H1 (cell line): ENCODE results near the gene SCYGR1. TPM values are rescaled to one million over a fixed set of nuclear protein-coding genes. Genes with fewer than 3 reads are reported as not detected.
A peak's percentile ranks its signal among the peaks of the same experiment; 100 is the strongest.

Experiments used
- CTCF ChIA-PET: fragments of 300-600 bp; sonication (Branson Sonifier 250); formaldehyde crosslinking; loops from one replicate; lab custom pipeline; 2021; ENCODE audit not compliant: partially characterized antibody; lab: Charles Lee
- POLR2A ChIA-PET: fragments of 300-600 bp; sonication (Branson Sonifier 250); formaldehyde crosslinking; loops from one replicate; lab custom pipeline; 2021; ENCODE audit warnings: inconsistent platforms; ENCODE audit not compliant: partially characterized antibody; lab: Charles Lee
- DNase-seq, 2 experiments: peaks; one replicate each; pipeline versions ENCODE4 v3.0.0 to v3.0.0-alpha.2; 2010 to 2022; ENCODE audit warnings: low spot score in 2 of 2, low read depth in 1 of 2, mixed read lengths in 1 of 2
- FAIRE-seq: peaks from 2 replicates; lab custom pipeline; 2011; peaks lifted over from hg19 to GRCh38; lab: Jason Lieb, UNC
- H2AFZ ChIP-seq: 2 replicates; pipeline ENCODE4 v1.8.1; 2012; ENCODE audit warnings: low read length, inconsistent platforms
- H2AK5ac ChIP-seq: 2 replicates; pipeline ENCODE4 v1.6.1; 2013; ENCODE audit warnings: low read depth, low read length
- H2BK120ac ChIP-seq: replicated peaks from 2 replicates; pipeline ENCODE3; 2013; ENCODE audit warnings: low read depth, low read length, inconsistent platforms
- H2BK12ac ChIP-seq: 2 replicates; pipeline ENCODE4 v1.6.1; 2013; ENCODE audit warnings: low read depth, low read length
- H2BK15ac ChIP-seq: 2 replicates; pipeline ENCODE4 v1.6.1; 2013; ENCODE audit warnings: low read length
- H2BK20ac ChIP-seq: 2 replicates; pipeline ENCODE4 v1.6.1; 2013; ENCODE audit warnings: low read length
- H2BK5ac ChIP-seq: 2 replicates; pipeline ENCODE4 v1.6.1; 2013; ENCODE audit warnings: low read depth, low read length
- H3K14ac ChIP-seq: 2 replicates; pipeline ENCODE4 v1.6.1; 2013; ENCODE audit warnings: inconsistent platforms; ENCODE audit not compliant: insufficient read length
- H3K18ac ChIP-seq: 2 replicates; pipeline ENCODE4 v1.6.1; 2013; ENCODE audit warnings: low read length; ENCODE audit errors: extremely low read depth
- H3K23ac ChIP-seq: 2 replicates; pipeline ENCODE4 v1.6.1; 2013; ENCODE audit warnings: inconsistent platforms; ENCODE audit not compliant: insufficient read length
- H3K23me2 ChIP-seq: 2 replicates; pipeline ENCODE4 v1.6.1; 2013; ENCODE audit warnings: low read depth, low read length
- H3K27ac ChIP-seq: 2 replicates; pipeline ENCODE4 v1.6.1; 2011; ENCODE audit warnings: low read depth, low read length, inconsistent platforms
- H3K27me3 ChIP-seq, 4 experiments: replicated peaks in 1 of 4; 1 replicate in 1 of 4; 2 replicates in 3 of 4; pipeline versions ENCODE4 v1.6.1 to v1.8.1; 2011 to 2013; ENCODE audit warnings: low read length in 3 of 4, mild to moderate bottlenecking in 3 of 4, inconsistent platforms in 2 of 4, mixed read lengths in 2 of 4, moderate library complexity in 1 of 4; ENCODE audit not compliant: control insufficient read depth in 3 of 4, insufficient read depth in 3 of 4; ENCODE audit errors: extremely low read depth in 1 of 4
- H3K36me3 ChIP-seq, 4 experiments: 2 replicates each; pipeline versions ENCODE4 v1.6.1 to v1.8.1; 2011 to 2013; ENCODE audit warnings: mild to moderate bottlenecking in 4 of 4, low read length in 3 of 4, moderate library complexity in 2 of 4, control low read depth in 1 of 4, inconsistent platforms in 1 of 4; ENCODE audit not compliant: insufficient read depth in 4 of 4, control insufficient read depth in 2 of 4
- H3K4ac ChIP-seq: replicated peaks from 2 replicates; pipeline ENCODE3; 2013; ENCODE audit warnings: low read length, low read depth, mixed read lengths, inconsistent platforms; ENCODE audit not compliant: insufficient read length
- H3K4me1 ChIP-seq, 4 experiments: replicated peaks in 1 of 4; 1 replicate in 1 of 4; 2 replicates in 3 of 4; pipeline versions ENCODE4 v1.6.1 to v1.8.1; 2011 to 2013; ENCODE audit warnings: low read length in 3 of 4, inconsistent platforms in 2 of 4, mixed read lengths in 1 of 4; ENCODE audit not compliant: insufficient read depth in 4 of 4, control insufficient read depth in 3 of 4
- H3K4me2 ChIP-seq, 2 experiments: 2 replicates each; pipeline versions ENCODE4 v1.6.1 to v1.8.1; 2011 to 2013; ENCODE audit warnings: low read depth in 2 of 2, low read length in 2 of 2, control low read depth in 1 of 2, inconsistent platforms in 1 of 2, mild to moderate bottlenecking in 1 of 2; ENCODE audit not compliant: insufficient read depth in 1 of 2
- H3K4me3 ChIP-seq, 4 experiments: fragments of 200-600, 300-600 bp in 1 of 4; sonication (generic), shearing (Covaris generic), sonication (Bioruptor Twin) in 1 of 4; 2 replicates each; pipeline versions ENCODE4 v1.5.1 to v1.8.1; 2011 to 2016; ENCODE audit warnings: low read length in 4 of 4, low read depth in 3 of 4, control low read depth in 2 of 4, inconsistent platforms in 2 of 4, mild to moderate bottlenecking in 2 of 4, mixed read lengths in 1 of 4, moderate library complexity in 1 of 4; ENCODE audit not compliant: insufficient read depth in 2 of 4; ENCODE audit errors: extremely low read depth in 1 of 4
- H3K56ac ChIP-seq: replicated peaks from 2 replicates; pipeline ENCODE3; 2013; ENCODE audit warnings: low read depth, mild to moderate bottlenecking, mixed read lengths, low read length, inconsistent platforms; ENCODE audit not compliant: insufficient read length
- H3K79me1 ChIP-seq: 2 replicates; pipeline ENCODE4 v1.6.1; 2013; ENCODE audit warnings: low read depth, low read length, control low read depth
- H3K79me2 ChIP-seq, 2 experiments: 2 replicates each; pipeline versions ENCODE4 v1.6.1 to v1.8.1; 2012 to 2013; ENCODE audit warnings: low read length in 2 of 2, mild to moderate bottlenecking in 2 of 2, inconsistent platforms in 1 of 2; ENCODE audit not compliant: insufficient read depth in 2 of 2, control insufficient read depth in 1 of 2
- H3K9ac ChIP-seq, 4 experiments: replicated peaks in 1 of 4; 1 replicate in 1 of 4; 2 replicates in 3 of 4; pipeline versions ENCODE4 v1.6.1 to v1.8.1; 2011 to 2013; ENCODE audit warnings: low read depth in 3 of 4, low read length in 3 of 4, control low read depth in 2 of 4, mild to moderate bottlenecking in 2 of 4, moderate library complexity in 2 of 4, inconsistent platforms in 1 of 4; ENCODE audit errors: extremely low read depth in 1 of 4
- H3K9me3 ChIP-seq, 2 experiments: 2 replicates each; pipeline versions ENCODE4 v1.6.1 to v1.8.1; 2012 to 2013; ENCODE audit warnings: mild to moderate bottlenecking in 2 of 2, moderate library complexity in 2 of 2, control low read depth in 1 of 2, inconsistent platforms in 1 of 2, low read depth in 1 of 2, low read length in 1 of 2, mixed read lengths in 1 of 2; ENCODE audit not compliant: insufficient read depth in 2 of 2
- H4K20me1 ChIP-seq, 2 experiments: replicated peaks in 1 of 2; 2 replicates each; pipeline versions ENCODE3 to v1.8.1; 2011 to 2013; ENCODE audit warnings: inconsistent platforms in 2 of 2, low read length in 2 of 2, mild to moderate bottlenecking in 1 of 2; ENCODE audit not compliant: insufficient read depth in 2 of 2, control insufficient read depth in 1 of 2
- H4K5ac ChIP-seq: 2 replicates; pipeline ENCODE4 v1.6.1; 2013; ENCODE audit warnings: low read length, low read depth, mixed read lengths, inconsistent platforms; ENCODE audit not compliant: insufficient read length
- H4K8ac ChIP-seq: 2 replicates; pipeline ENCODE4 v1.8.0; 2013; ENCODE audit warnings: mild to moderate bottlenecking, moderate library complexity, low read length, inconsistent platforms; ENCODE audit not compliant: insufficient read depth; ENCODE audit errors: extremely low read depth
- H4K91ac ChIP-seq: replicated peaks from 2 replicates; pipeline ENCODE3; 2013; ENCODE audit warnings: low read length, mixed read lengths, inconsistent platforms; ENCODE audit not compliant: insufficient read length
- CREB1 ChIP-seq: IDR thresholded peaks from 2 replicates; pipeline ENCODE4 v1.6.1; 2012; ENCODE audit warnings: inconsistent platforms
- CTCF ChIP-seq, 3 experiments: IDR thresholded peaks; 1 replicate in 2 of 3; 2 replicates in 1 of 3; pipeline versions ENCODE4 v1.5.1 to v1.6.1; 2011; ENCODE audit warnings: low read length in 3 of 3, mild to moderate bottlenecking in 3 of 3, inconsistent platforms in 2 of 3, low read depth in 1 of 3, moderate library complexity in 1 of 3; ENCODE audit not compliant: insufficient read depth in 1 of 3; ENCODE audit errors: control extremely low read depth in 1 of 3
- NRF1 ChIP-seq: IDR thresholded peaks from 2 replicates; pipeline ENCODE4 v1.6.1; 2011; ENCODE audit warnings: mild to moderate bottlenecking, low read depth, low read length, improper control_type of control experiment
- RAD21 ChIP-seq, 2 experiments: IDR thresholded peaks in 1 of 2; conservative IDR thresholded peaks in 1 of 2; 2 replicates each; pipeline ENCODE4 v1.6.1; 2011; ENCODE audit warnings: low read depth in 2 of 2, low read length in 2 of 2, improper control_type of control experiment in 1 of 2, inconsistent platforms in 1 of 2, mild to moderate bottlenecking in 1 of 2, moderate library complexity in 1 of 2
- SP1 ChIP-seq: IDR thresholded peaks from 2 replicates; pipeline ENCODE4 v1.6.1; 2011; ENCODE audit warnings: low read depth, low read length
- TEAD4 ChIP-seq: IDR thresholded peaks from 2 replicates; pipeline ENCODE4 v1.6.1; 2012; ENCODE audit warnings: low read depth, low read length, inconsistent platforms, mixed read lengths
- WGBS, 2 experiments: shearing (Covaris generic) in 1 of 2; methylation state at CpG; one replicate each; pipeline versions ENCODE4 v1.1.6 to v1.1.7; 2013 to 2015; ENCODE audit warnings: low lambda C conversion rate in 2 of 2, mixed read lengths in 2 of 2, inconsistent platforms in 1 of 2, low coverage in 1 of 2, missing lambda C conversion rate in 1 of 2; ENCODE audit not compliant: insufficient replicate concordance in 2 of 2, insufficient coverage in 1 of 2, insufficient read length in 1 of 2; ENCODE audit errors: extremely low coverage in 1 of 2, missing lambda C conversion rate in 1 of 2; 5-methylcytosine and 5-hydroxymethylcytosine counted together
- polyA plus RNA-seq, 7 experiments: library from polyadenylated mRNA; depleted of rRNA in 3 of 7; stranded (reverse) in 5 of 7; unstranded in 2 of 7; fragments of >200 nt in 5 of 7; fragments of 200-250 nt in 2 of 7; gene quantifications; 1 replicate in 5 of 7; 2 replicates in 1 of 7; 4 replicates in 1 of 7; pipeline versions ENCODE4 v1.2.1 to v1.2.3, GENCODE V29; 2011 to 2013; ENCODE audit warnings: missing spikeins in 2 of 7, mixed read lengths in 2 of 7
- total RNA-seq: library from RNA; stranded (reverse); fragmentation: NEBNext Ultra II Directional; extraction: Animal tissue kit (Norgen Biotek cat#: 25700); gene quantifications from 2 replicates; pipeline ENCODE4 v1.2.1, GENCODE V29; 2021

SCYGR1 gene
- total and polyA plus RNA-seq, 2 of the 8 experiments (the other 6 are each of a cell fraction or from before 2014, with no cell fraction given): not detected

GRCh38 chr2:227406177-227407031, 18.7 kb upstream of the SCYGR1 start:
- Histone ChIP-seq H4K20me1 (no peaks in the 10 kb centered on the region), H2BK120ac (no peak overlapping the region)
- CTCF ChIA-PET: interaction anchor here (0.7 to 4.6 kb wide), 40 partner anchors 9 to 360 kb away, joined by 3 to 35 read pairs (median 4); partner anchors contain the start of genes SCYGR1, SCYGR2 and TM4SF20
- TF ChIP-seq NRF1: no peak
- no peak for TF ChIP-seq SP1
- peak; percentile 50 to 86 (median 77) for TF ChIP-seq CTCF (IDR thresholded peaks at IDR 0.05; ENCODE audit: control extremely low read depth in 1 of 3, insufficient read depth in 1 of 3, low read depth in 1 of 3, low read length in 3 of 3)
- peak; percentile 92 to 94 for TF ChIP-seq RAD21 (IDR thresholded peaks at IDR 0.05 in 1 of 2, conservative IDR thresholded peaks at IDR 0.05 in 1 of 2; ENCODE audit: low read depth in 2 of 2, low read length in 2 of 2)
- peak; percentile 72 for TF ChIP-seq CREB1
- TF ChIP-seq TEAD4: peak; percentile 85; the same call in 1 of the 2 replicates
- TF ChIP-seq, all 59 proteins: peak for 4
- H3K36me3 ChIP-seq: no peaks in the 10 kb centered on the region
- H3K56ac ChIP-seq: no peak overlapping the region
- no peaks in the 10 kb centered on the region for H3K79me2 ChIP-seq
- H3K79me1 ChIP-seq: no peaks in the 10 kb centered on the region
- no peak overlapping the region for H4K8ac ChIP-seq
- no peak overlapping the region for H2BK12ac ChIP-seq
- peak overlapping the region; percentile 55; the same call in 1 of the 2 replicates for H2AFZ ChIP-seq
- no peak overlapping the region for H3K18ac ChIP-seq
- no peak overlapping the region for H3K4me2 ChIP-seq
- H3K23me2 ChIP-seq: no peaks in the 10 kb centered on the region
- H3K4ac ChIP-seq: no peak overlapping the region
- no peak overlapping the region for H4K91ac ChIP-seq
- H3K4me1 ChIP-seq: no peaks in the 10 kb centered on the region
- no peaks in the 10 kb centered on the region for H3K27me3 ChIP-seq
- H2BK20ac ChIP-seq: no peak overlapping the region
- peak; percentile 86 for FAIRE-seq
- no peak overlapping the region for H2AK5ac ChIP-seq
- no peak overlapping the region for H3K23ac ChIP-seq
- 38% methylated on average over 7 of the region's 7 CpGs; no CpG with 5 or more reads in 1 of the 2 experiments for WGBS, 2 experiments
- no peak overlapping the region for H3K27ac ChIP-seq
- no peak overlapping the region for H2BK15ac ChIP-seq
- peak; percentile 51 to 53 for DNase-seq
- no peak overlapping the region for H3K9ac ChIP-seq
- no peaks in the 10 kb centered on the region for H3K9me3 ChIP-seq
- no peak overlapping the region for H2BK5ac ChIP-seq
- H3K4me3 ChIP-seq: no peak overlapping the region
- H3K14ac ChIP-seq: no peak overlapping the region
- no peak overlapping the region for H4K5ac ChIP-seq
- POLR2A ChIA-PET: no interaction called here
